ENCODE data around the gene COL27A1. TPM values are rescaled to one million over a fixed set of nuclear protein-coding genes. Genes with fewer than 3 reads are reported as not detected.

The COL27A1 gene
- total and polyA plus RNA-seq, 4 donors = 10.9 to 25.6 (median 17.4) TPM

GRCh38 chr9:114361542-114361941 lies 206.2 kb downstream of the COL27A1 start:
- Histone ChIP-seq H3K4me1 (ENCODE audit: control insufficient read depth in 5 of 5, insufficient read depth in 5 of 5, low read length in 5 of 5) (peaks cover 0 to 4% (median 0%) of the 10 kb centered on the region in 5 donors), H3K9me3 (ENCODE audit: control insufficient read depth in 4 of 4, insufficient read depth in 3 of 4, low read length in 3 of 4) (no peaks in the 10 kb centered on the region), H3K9ac (ENCODE audit: insufficient read depth in 1 of 2, low read length in 2 of 2) (no peak overlapping the region), H3K27me3 (ENCODE audit: control insufficient read depth in 3 of 3, insufficient read depth in 3 of 3, low read length in 2 of 3) (no peaks in the 10 kb centered on the region), H3K27ac (ENCODE audit: low read depth in 1 of 2, low read length in 1 of 2) (no peak overlapping the region), H3K36me3 (ENCODE audit: control insufficient read depth in 4 of 4, insufficient read depth in 4 of 4, low read length in 4 of 4) (peaks cover 7 to 77% (median 64%) of the 10 kb centered on the region in 4 donors), H3K4me3 (no peak overlapping the region)
- WGBS, 2 donors = 96% methylated on average over 7 of the region's 7 CpGs
- TF ChIP-seq CTCF (IDR thresholded peaks at IDR 0.05; ENCODE audit: control extremely low read depth, extremely low read depth) = no peak
- no peak for DNase-seq
- ATAC-seq (ENCODE audit: insufficient read depth, low FRiP score) = no peak

Small RNA genes within 50 kb of the gene (small RNA-seq; reads per million reads assigned to genes)
- 64.1 reads per million, percentile 98 among the genes with 10 or more reads in this experiment for gene MIR455 (ENCODE audit: low replicate concordance)

Other genes starting within 250 kb of the COL27A1 start
- 1 to 10 TPM; 1.2 to 3.7 TPM for gene AMBP, start 77.2 kb upstream of the COL27A1 start, total RNA-seq
- gene AMBP, start 77.2 kb upstream of the COL27A1 start, polyA plus RNA-seq = 1 to 10 TPM in 1 of 2 donors, under 1 TPM in 1; 0.47 to 2.0 TPM
- 1 to 10 TPM; 4.7 to 4.8 TPM for gene KIF12, start 56.2 kb upstream of the COL27A1 start, total RNA-seq
- 1 to 10 TPM in 1 of 2 donors, under 1 TPM in 1; 0.47 to 6.7 TPM for gene KIF12, start 56.2 kb upstream of the COL27A1 start, polyA plus RNA-seq
- gene ORM1, start 167.6 kb downstream of the COL27A1 start, total RNA-seq = 10 to 100 TPM; 22.4 to 89.6 TPM
- 1,000 to 10,000 TPM in 1 of 2 donors, 100 to 1,000 TPM in 1; 278 to 1,249 TPM for gene ORM1, start 167.6 kb downstream of the COL27A1 start, polyA plus RNA-seq
- gene ORM2, start 174.3 kb downstream of the COL27A1 start, total RNA-seq = 10 to 100 TPM in 1 of 2 donors, under 1 TPM in 1; 0.77 to 24.9 TPM
- 100 to 1,000 TPM in 1 of 2 donors, 10 to 100 TPM in 1; 70.2 to 215 TPM for gene ORM2, start 174.3 kb downstream of the COL27A1 start, polyA plus RNA-seq
- gene AKNA, start 232.4 kb downstream of the COL27A1 start, total RNA-seq = 10 to 100 TPM; 47.4 to 79.5 TPM
- gene AKNA, start 232.4 kb downstream of the COL27A1 start, polyA plus RNA-seq = 10 to 100 TPM; 29.5 to 49.7 TPM

Measured in lung (tissue), 13 donors.